ENCODE results near the gene ALDH1L1. TPM values are rescaled to one million over a fixed set of nuclear protein-coding genes. Genes with fewer than 3 reads are reported as not detected.

Gene ALDH1L1
- total RNA-seq, 2 experiments from 2014 or later = not detected

- DNase-seq = no peak
- CTCF ChIA-PET = no interaction called here
- no peak for TF ChIP-seq CTCF (IDR thresholded peaks at IDR 0.05)
Observed at GRCh38 chr3:126061301-126062032, 118.9 kb downstream of the ALDH1L1 start.

DNA sequence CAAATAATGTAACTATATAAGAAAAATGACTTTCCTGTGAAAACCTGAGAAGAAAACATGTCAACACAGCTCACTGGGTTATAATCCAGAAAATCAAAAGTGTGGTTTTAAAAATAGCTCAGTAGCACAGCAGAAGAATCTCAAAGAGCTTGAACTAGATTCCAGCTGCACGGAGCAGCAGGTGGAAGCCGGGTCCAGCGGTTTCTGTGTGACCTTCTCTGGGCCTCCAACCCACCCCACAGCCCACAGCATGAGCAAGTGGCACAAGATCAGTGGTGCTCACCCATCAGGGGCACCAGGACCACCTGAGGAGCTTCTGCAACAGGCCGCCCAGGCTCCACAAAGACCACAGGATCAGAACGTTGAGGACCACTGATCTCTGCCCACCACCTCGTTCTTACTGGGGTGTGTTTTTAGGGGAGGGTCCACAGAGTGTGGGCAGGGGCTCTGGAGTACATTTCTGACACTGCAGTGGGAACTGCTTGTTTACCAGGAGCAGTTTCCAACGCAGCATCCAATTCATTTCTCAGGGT, 119.7 kb downstream of the ALDH1L1 start:
- Mint-ChIP-seq H3K4me3 (no peak overlapping the region), H3K9me3 (no peaks in the 10 kb centered on the region), H3K27me3 (no peaks in the 10 kb centered on the region), H3K4me1 (ENCODE audit: low read depth) (peaks cover 17% of the 10 kb centered on the region), H3K36me3 (ENCODE audit: low read depth) (peaks cover 15% of the 10 kb centered on the region), H3K27ac (no peak overlapping the region)
- no peak for DNase-seq
- ChIA-PET POLR2A (no interaction called here), CTCF (no interaction called here)
- no peak for TF ChIP-seq CTCF (IDR thresholded peaks at IDR 0.05)
- Histone ChIP-seq H3K36me3 (ENCODE audit: insufficient read depth, low read length) (peaks cover 6% of the 10 kb centered on the region), H3K4me1 (ENCODE audit: insufficient read depth, low read length) (peaks cover 18% of the 10 kb centered on the region), H3K27ac (ENCODE audit: low read depth in 1 of 2, low read length in 2 of 2) (no peak overlapping the region), H3K9me3 (ENCODE audit: control insufficient read depth in 1 of 2, insufficient read depth in 1 of 2, low read length in 2 of 2) (no peaks in the 10 kb centered on the region), H3K27me3 (ENCODE audit: control insufficient read depth in 1 of 2, insufficient read depth in 2 of 2, low read length in 2 of 2) (no peaks in the 10 kb centered on the region), H3K4me3 (ENCODE audit: low read length) (no peak overlapping the region)
- no peak for ATAC-seq (ENCODE audit: poor library complexity)
- intact Hi-C loops (cut with DNase I, micrococcal nuclease) = no loop called here

More at GRCh38 chr3:126061301-126062032, 118.9 kb downstream of the ALDH1L1 start:
- H3K36me3 Mint-ChIP-seq (ENCODE audit: low read depth) = peaks cover 22% of the 10 kb centered on the region
- H3K9me3 Mint-ChIP-seq = no peaks in the 10 kb centered on the region
- Histone ChIP-seq H3K27ac (ENCODE audit: low read depth in 1 of 2, low read length in 2 of 2) (no peak overlapping the region), H3K9me3 (ENCODE audit: control insufficient read depth in 1 of 2, insufficient read depth in 1 of 2, low read length in 2 of 2) (no peaks in the 10 kb centered on the region), H3K4me3 (ENCODE audit: low read length) (no peak overlapping the region), H3K4me1 (ENCODE audit: insufficient read depth, low read length) (peaks cover 18% of the 10 kb centered on the region), H3K27me3 (ENCODE audit: control insufficient read depth in 1 of 2, insufficient read depth in 2 of 2, low read length in 2 of 2) (no peaks in the 10 kb centered on the region), H3K36me3 (ENCODE audit: insufficient read depth, low read length) (peaks cover 6% of the 10 kb centered on the region)
- POLR2A ChIA-PET = no interaction called here
- H3K4me1 Mint-ChIP-seq (ENCODE audit: low read depth) = peaks cover 23% of the 10 kb centered on the region
- no peak for ATAC-seq (ENCODE audit: poor library complexity)
- no peak overlapping the region for H3K4me3 Mint-ChIP-seq
- H3K27me3 Mint-ChIP-seq = no peaks in the 10 kb centered on the region
- intact Hi-C loops (cut with DNase I, micrococcal nuclease) = no loop called here
- H3K27ac Mint-ChIP-seq = no peak overlapping the region

- no peak overlapping the region for H3K4me3 Mint-ChIP-seq
- H3K27me3 ChIP-seq (ENCODE audit: control insufficient read depth in 1 of 2, insufficient read depth in 2 of 2, low read length in 2 of 2) = no peaks in the 10 kb centered on the region
- CTCF ChIA-PET = no interaction called here
- H3K27ac Mint-ChIP-seq = no peak overlapping the region
- no peaks in the 10 kb centered on the region for H3K27me3 Mint-ChIP-seq
- H3K36me3 Mint-ChIP-seq (ENCODE audit: low read depth) = peaks cover 15% of the 10 kb centered on the region
- H3K36me3 ChIP-seq (ENCODE audit: insufficient read depth, low read length) = peaks cover 6% of the 10 kb centered on the region
- no peak overlapping the region for H3K27ac ChIP-seq (ENCODE audit: low read depth in 1 of 2, low read length in 2 of 2)
- H3K4me1 Mint-ChIP-seq (ENCODE audit: low read depth) = peaks cover 14% of the 10 kb centered on the region
- no peaks in the 10 kb centered on the region for H3K9me3 ChIP-seq (ENCODE audit: control insufficient read depth in 1 of 2, insufficient read depth in 1 of 2, low read length in 2 of 2)
- no peaks in the 10 kb centered on the region for H3K9me3 Mint-ChIP-seq
- intact Hi-C loops (cut with DNase I, micrococcal nuclease) = no loop called here
- ATAC-seq (ENCODE audit: poor library complexity) = no peak
- TF ChIP-seq CTCF (IDR thresholded peaks at IDR 0.05) = no peak
- peaks cover 7% of the 10 kb centered on the region for H3K4me1 ChIP-seq (ENCODE audit: insufficient read depth, low read length)
- POLR2A ChIA-PET = no interaction called here
- no peak for DNase-seq
- H3K4me3 ChIP-seq (ENCODE audit: low read length) = no peak overlapping the region
Observed at GRCh38 chr3:126058666-126059065, 121.7 kb downstream of the ALDH1L1 start.

Measured in CD4-positive, alpha-beta T cell (primary cell).